ENCODE measurements around the gene PPM1L.

GRCh38 chr3:160746976-160747375 lies 9.1 kb upstream of the PPM1L start:
- TF ChIP-seq CTCF (conservative IDR thresholded peaks at IDR 0.05) (no peak), EZH2 (IDR thresholded peaks at IDR 0.05; ENCODE audit: low read depth) (no peak)

Measured in PC-9 (cell line).